ENCODE results near the gene MZB1. TPM values are rescaled to one million over a fixed set of nuclear protein-coding genes. Genes with fewer than 3 reads are reported as not detected.

MZB1 gene
- polyA plus RNA-seq, 1 donor from 2014 or later: not detected

GRCh38 chr5:139414581-139415130 is 24.9 kb upstream of the MZB1 start:
- H3K9me3 ChIP-seq (ENCODE audit: low read length): no peaks in the 10 kb centered on the region
- H3K9ac ChIP-seq (ENCODE audit: low read length): no peak overlapping the region
- H3K79me2 ChIP-seq (replicated peaks; ENCODE audit: insufficient read depth, low read length): no peaks in the 10 kb centered on the region
- H3K9me2 ChIP-seq (ENCODE audit: insufficient read depth, low read length): no peaks in the 10 kb centered on the region
- H2AFZ ChIP-seq (ENCODE audit: low read depth, low read length): no peak overlapping the region
- TF ChIP-seq RAD21 (conservative IDR thresholded peaks at IDR 0.05) (no peak), SMC3 (conservative IDR thresholded peaks at IDR 0.05; ENCODE audit: poor library complexity) (no peak), EP300 (conservative IDR thresholded peaks at IDR 0.05; ENCODE audit: poor library complexity, severe bottlenecking) (no peak), TAF1 (IDR thresholded peaks at IDR 0.05; ENCODE audit: low read depth) (no peak), REST (IDR thresholded peaks at IDR 0.05; ENCODE audit: borderline replicate concordance) (no peak), EZH2 (IDR thresholded peaks at IDR 0.05; ENCODE audit: borderline replicate concordance, insufficient read depth, low read length, poor library complexity, severe bottlenecking) (no peak), CTCF (IDR thresholded peaks at IDR 0.05; ENCODE audit: poor library complexity, severe bottlenecking) (no peak), POLR2AphosphoS5 (IDR thresholded peaks at IDR 0.05) (no peak), MXI1 (conservative IDR thresholded peaks at IDR 0.05; ENCODE audit: poor library complexity, severe bottlenecking) (no peak)
- no peaks in the 10 kb centered on the region for H3K27me3 ChIP-seq (ENCODE audit: insufficient read depth, low read depth, low read length)
- no peak overlapping the region for H3K4me2 ChIP-seq (ENCODE audit: low read length)
- H3K27ac ChIP-seq (ENCODE audit: low read length): no peak overlapping the region
- no peak overlapping the region for H3K4me3 ChIP-seq (ENCODE audit: low read length)
- H3K36me3 ChIP-seq (ENCODE audit: insufficient read depth, low read length): peaks cover 4% of the 10 kb centered on the region
- H3F3A ChIP-seq (ENCODE audit: insufficient read depth, low read length, poor library complexity, severe bottlenecking): no peaks in the 10 kb centered on the region
- no peaks in the 10 kb centered on the region for H4K20me1 ChIP-seq (ENCODE audit: insufficient read depth)

GRCh38 chr5:139413963-139414362 is 24.2 kb upstream of the MZB1 start:
- no peak overlapping the region for H3K9ac ChIP-seq (ENCODE audit: low read length)
- no peaks in the 10 kb centered on the region for H3K9me3 ChIP-seq (ENCODE audit: low read length)
- H3F3A ChIP-seq (ENCODE audit: insufficient read depth, low read length, poor library complexity, severe bottlenecking): no peaks in the 10 kb centered on the region
- no peaks in the 10 kb centered on the region for H3K79me2 ChIP-seq (replicated peaks; ENCODE audit: insufficient read depth, low read length)
- no peaks in the 10 kb centered on the region for H3K9me2 ChIP-seq (ENCODE audit: insufficient read depth, low read length)
- no peak overlapping the region for H3K4me2 ChIP-seq (ENCODE audit: low read length)
- no peak for TF ChIP-seq POLR2AphosphoS5 (IDR thresholded peaks at IDR 0.05)
- TF ChIP-seq SMC3 (conservative IDR thresholded peaks at IDR 0.05; ENCODE audit: poor library complexity): no peak
- TF ChIP-seq EZH2 (IDR thresholded peaks at IDR 0.05; ENCODE audit: borderline replicate concordance, insufficient read depth, low read length, poor library complexity, severe bottlenecking): no peak
- no peak for TF ChIP-seq CTCF (IDR thresholded peaks at IDR 0.05; ENCODE audit: poor library complexity, severe bottlenecking)
- TF ChIP-seq REST (IDR thresholded peaks at IDR 0.05; ENCODE audit: borderline replicate concordance): no peak
- peaks cover 4% of the 10 kb centered on the region for H3K36me3 ChIP-seq (ENCODE audit: insufficient read depth, low read length)
- no peaks in the 10 kb centered on the region for H3K27me3 ChIP-seq (ENCODE audit: insufficient read depth, low read depth, low read length)
- no peaks in the 10 kb centered on the region for H4K20me1 ChIP-seq (ENCODE audit: insufficient read depth)
- no peak overlapping the region for H2AFZ ChIP-seq (ENCODE audit: low read depth, low read length)
- H3K4me3 ChIP-seq (ENCODE audit: low read length): no peak overlapping the region
- no peak overlapping the region for H3K27ac ChIP-seq (ENCODE audit: low read length)

Measured in neural cell (in vitro differentiated cells).